ENCODE measurements around the gene BOLA2B. TPM values are rescaled to one million over a fixed set of nuclear protein-coding genes. Genes with fewer than 3 reads are reported as not detected.

BOLA2B gene
- total RNA-seq, 1 donor from 2014 or later = 56.7 TPM

DNA sequence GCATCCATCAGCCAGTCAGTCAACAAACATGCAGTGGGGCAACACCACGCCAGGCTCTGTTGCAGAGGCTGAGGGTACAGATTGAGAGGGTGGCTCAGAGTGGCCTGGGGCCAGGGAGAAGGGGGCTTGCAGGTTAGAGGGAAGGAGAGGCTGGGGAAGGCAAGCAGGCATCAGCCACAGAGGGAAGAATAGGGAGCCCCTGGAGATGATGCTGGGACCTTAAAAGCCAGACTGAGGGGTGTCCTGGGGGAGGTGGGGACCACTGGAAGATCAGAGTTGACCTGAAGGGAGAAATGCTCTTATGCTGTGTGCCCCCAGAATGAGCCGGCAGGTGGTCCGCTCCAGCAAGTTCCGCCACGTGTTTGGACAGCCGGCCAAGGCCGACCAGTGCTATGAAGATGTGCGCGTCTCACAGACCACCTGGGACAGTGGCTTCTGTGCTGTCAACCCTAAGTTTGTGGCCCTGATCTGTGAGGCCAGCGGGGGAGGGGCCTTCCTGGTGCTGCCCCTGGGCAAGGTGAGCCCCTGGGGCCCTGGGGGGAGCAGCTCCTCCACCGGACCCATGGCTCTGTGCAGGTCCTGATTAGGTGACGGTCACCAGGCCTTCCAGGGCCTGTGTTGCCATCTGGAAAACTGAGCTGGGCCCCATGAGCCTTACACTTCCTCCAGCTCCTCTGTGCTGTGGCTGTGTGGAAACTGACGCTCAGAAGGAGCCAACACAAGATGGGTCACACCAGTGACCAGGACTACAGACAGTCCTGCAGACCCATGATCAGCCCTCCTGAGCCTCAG is 8.4 kb downstream of the BOLA2B start:
- Mint-ChIP-seq H3K9me3 (no peaks in the 10 kb centered on the region), H3K27me3 (ENCODE audit: low read depth) (peaks cover 8% of the 10 kb centered on the region), H3K4me3 (no peak overlapping the region), H3K27ac (no peak overlapping the region), H3K4me1 (peaks cover 14% of the 10 kb centered on the region), H3K36me3 (no peaks in the 10 kb centered on the region)
- no peak for DNase-seq (ENCODE audit: low spot score in 2 of 2, unreplicated experiment in 2 of 2)
- TF ChIP-seq, protein P1, sequence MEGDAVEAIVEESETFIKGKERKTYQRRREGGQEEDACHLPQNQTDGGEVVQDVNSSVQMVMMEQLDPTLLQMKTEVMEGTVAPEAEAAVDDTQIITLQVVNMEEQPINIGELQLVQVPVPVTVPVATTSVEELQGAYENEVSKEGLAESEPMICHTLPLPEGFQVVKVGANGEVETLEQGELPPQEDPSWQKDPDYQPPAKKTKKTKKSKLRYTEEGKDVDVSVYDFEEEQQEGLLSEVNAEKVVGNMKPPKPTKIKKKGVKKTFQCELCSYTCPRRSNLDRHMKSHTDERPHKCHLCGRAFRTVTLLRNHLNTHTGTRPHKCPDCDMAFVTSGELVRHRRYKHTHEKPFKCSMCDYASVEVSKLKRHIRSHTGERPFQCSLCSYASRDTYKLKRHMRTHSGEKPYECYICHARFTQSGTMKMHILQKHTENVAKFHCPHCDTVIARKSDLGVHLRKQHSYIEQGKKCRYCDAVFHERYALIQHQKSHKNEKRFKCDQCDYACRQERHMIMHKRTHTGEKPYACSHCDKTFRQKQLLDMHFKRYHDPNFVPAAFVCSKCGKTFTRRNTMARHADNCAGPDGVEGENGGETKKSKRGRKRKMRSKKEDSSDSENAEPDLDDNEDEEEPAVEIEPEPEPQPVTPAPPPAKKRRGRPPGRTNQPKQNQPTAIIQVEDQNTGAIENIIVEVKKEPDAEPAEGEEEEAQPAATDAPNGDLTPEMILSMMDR (IDR thresholded peaks at IDR 0.05; ENCODE audit: unreplicated experiment) = no peak

GRCh38 chr16:30184096-30184890 is 9.2 kb downstream of the BOLA2B start:
- peak overlapping the region; percentile 54 for H3K4me3 Mint-ChIP-seq
- peak overlapping the region; percentile 30 for H3K27ac Mint-ChIP-seq
- H3K4me1 Mint-ChIP-seq = peaks cover 14% of the 10 kb centered on the region
- no peaks in the 10 kb centered on the region for H3K36me3 Mint-ChIP-seq
- TF ChIP-seq, protein P1 (IDR thresholded peaks at IDR 0.05; ENCODE audit: unreplicated experiment) = no peak
- H3K9me3 Mint-ChIP-seq = no peaks in the 10 kb centered on the region
- H3K27me3 Mint-ChIP-seq (ENCODE audit: low read depth) = peaks cover 8% of the 10 kb centered on the region
- peak; percentile 30 to 61 for DNase-seq (ENCODE audit: low spot score in 2 of 2, unreplicated experiment in 2 of 2)

DNA sequence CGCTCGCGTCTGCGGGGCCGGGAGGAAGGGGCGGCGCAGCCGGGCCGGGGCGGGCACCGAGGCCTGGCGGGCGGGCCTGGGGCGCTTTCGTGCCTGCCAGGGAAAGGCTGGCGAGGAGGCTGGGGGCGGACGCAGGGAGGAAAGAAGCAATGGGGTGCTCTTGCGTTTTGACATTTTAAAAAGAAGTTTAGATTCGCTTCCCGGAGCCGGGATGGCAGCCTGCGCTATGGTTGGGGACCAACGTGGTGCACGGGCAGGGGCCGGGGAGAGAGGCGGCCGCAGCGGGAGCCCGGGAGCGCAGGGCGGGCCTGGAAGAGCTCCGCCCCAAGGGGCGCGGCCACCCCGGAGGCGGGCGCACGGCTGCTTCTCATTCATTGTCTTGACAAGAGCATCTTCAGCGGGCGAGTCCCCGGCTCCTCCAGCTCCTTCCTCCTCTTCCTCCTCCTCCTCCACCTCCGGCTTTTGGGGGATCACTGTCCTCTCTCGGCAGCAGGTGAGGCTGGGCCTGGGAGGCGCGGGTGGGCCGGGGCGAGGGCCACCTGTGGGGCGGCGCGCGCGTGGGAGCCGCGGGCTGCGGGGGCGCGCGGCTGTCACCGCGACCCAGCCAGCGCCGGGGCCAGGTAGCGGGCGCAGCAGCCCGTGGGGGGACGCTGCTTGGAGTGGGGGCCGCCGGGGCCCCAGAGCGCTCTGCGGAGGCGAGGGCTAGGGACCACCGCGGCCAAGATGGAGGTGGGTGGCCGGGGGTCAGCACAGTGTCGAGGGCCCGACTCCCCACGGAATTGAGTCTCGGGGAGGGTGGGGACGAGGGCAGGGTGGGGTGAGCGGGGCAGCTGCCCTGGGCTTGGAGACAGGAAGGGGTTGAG is 10.0 kb downstream of the BOLA2B start, which contains the start of gene CORO1A:
TSS of gene CORO1A (plus strand) at position 370 of the 863 bp plus-strand sequence. CDS start 1,608 bp downstream, outside the sequence.
- H3K4me1 Mint-ChIP-seq = peaks cover 14% of the 10 kb centered on the region
- H3K9me3 Mint-ChIP-seq = no peaks in the 10 kb centered on the region
- TF ChIP-seq, protein P1 (IDR thresholded peaks at IDR 0.05; ENCODE audit: unreplicated experiment) = no peak
- H3K36me3 Mint-ChIP-seq = no peaks in the 10 kb centered on the region
- DNase-seq (ENCODE audit: low spot score in 2 of 2, unreplicated experiment in 2 of 2) = peak; percentile 78 to 86
- peaks cover 8% of the 10 kb centered on the region for H3K27me3 Mint-ChIP-seq (ENCODE audit: low read depth)
- peak within 1 kb of the TSS; percentile 77 for H3K4me3 Mint-ChIP-seq
- peak within 1 kb of the TSS; percentile 64 for H3K27ac Mint-ChIP-seq

DNA sequence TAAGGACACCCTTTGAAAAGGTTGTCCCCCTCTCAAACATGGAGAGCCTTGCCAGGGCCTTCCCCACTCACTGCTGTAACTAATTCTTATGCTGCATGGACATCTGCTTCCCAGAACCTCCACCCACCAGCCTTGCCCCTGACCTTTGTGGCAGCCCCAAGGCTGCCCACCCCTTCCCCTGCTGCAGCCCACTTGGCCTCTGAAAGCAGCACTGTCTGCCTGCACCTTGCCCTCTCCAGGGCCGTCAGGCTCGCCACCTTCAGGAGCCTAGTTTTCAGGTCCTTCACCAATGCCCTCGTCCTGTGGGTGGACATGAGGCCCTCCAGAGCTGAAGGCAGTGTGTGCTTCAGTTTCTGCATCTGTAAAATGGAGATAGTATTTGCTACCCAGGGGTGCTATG is 12.7 kb downstream of the BOLA2B start:
- no peak for DNase-seq (ENCODE audit: low spot score in 2 of 2, unreplicated experiment in 2 of 2)
- peaks cover 11% of the 10 kb centered on the region for H3K4me1 Mint-ChIP-seq
- H3K36me3 Mint-ChIP-seq = no peaks in the 10 kb centered on the region
- H3K27ac Mint-ChIP-seq = no peak overlapping the region
- H3K9me3 Mint-ChIP-seq = no peaks in the 10 kb centered on the region
- no peak overlapping the region for H3K4me3 Mint-ChIP-seq
- peaks cover 8% of the 10 kb centered on the region for H3K27me3 Mint-ChIP-seq (ENCODE audit: low read depth)
- TF ChIP-seq, protein P1 (IDR thresholded peaks at IDR 0.05; ENCODE audit: unreplicated experiment) = no peak

GRCh38 chr16:30179931-30180330 is 13.5 kb downstream of the BOLA2B start:
- no peak overlapping the region for H3K27ac Mint-ChIP-seq
- TF ChIP-seq, protein P1 (IDR thresholded peaks at IDR 0.05; ENCODE audit: unreplicated experiment) = no peak
- no peaks in the 10 kb centered on the region for H3K9me3 Mint-ChIP-seq
- H3K4me1 Mint-ChIP-seq = peaks cover 11% of the 10 kb centered on the region
- no peaks in the 10 kb centered on the region for H3K36me3 Mint-ChIP-seq
- H3K27me3 Mint-ChIP-seq (ENCODE audit: low read depth) = peaks cover 8% of the 10 kb centered on the region
- no peak overlapping the region for H3K4me3 Mint-ChIP-seq
- DNase-seq (ENCODE audit: low spot score in 2 of 2, unreplicated experiment in 2 of 2) = no peak

All from mesothelial cell of epicardium (in vitro differentiated cells).